ENCODE measurements around the gene ANXA2R.

The ANXA2R gene

GRCh38 chr5:42994555-42995359 is 45.4 kb downstream of the ANXA2R start:
- H3K9me3 ChIP-seq (ENCODE audit: insufficient read depth, low read depth, low read length), result no peaks in the 10 kb centered on the region
- peak overlapping the region; percentile 92 for H3K4me2 ChIP-seq (ENCODE audit: low read depth, low read length, poor library complexity, severe bottlenecking)
- TF ChIP-seq EZH2phosphoT487 (IDR thresholded peaks at IDR 0.05; ENCODE audit: borderline replicate concordance), result no peak
- TF ChIP-seq, protein P1, sequence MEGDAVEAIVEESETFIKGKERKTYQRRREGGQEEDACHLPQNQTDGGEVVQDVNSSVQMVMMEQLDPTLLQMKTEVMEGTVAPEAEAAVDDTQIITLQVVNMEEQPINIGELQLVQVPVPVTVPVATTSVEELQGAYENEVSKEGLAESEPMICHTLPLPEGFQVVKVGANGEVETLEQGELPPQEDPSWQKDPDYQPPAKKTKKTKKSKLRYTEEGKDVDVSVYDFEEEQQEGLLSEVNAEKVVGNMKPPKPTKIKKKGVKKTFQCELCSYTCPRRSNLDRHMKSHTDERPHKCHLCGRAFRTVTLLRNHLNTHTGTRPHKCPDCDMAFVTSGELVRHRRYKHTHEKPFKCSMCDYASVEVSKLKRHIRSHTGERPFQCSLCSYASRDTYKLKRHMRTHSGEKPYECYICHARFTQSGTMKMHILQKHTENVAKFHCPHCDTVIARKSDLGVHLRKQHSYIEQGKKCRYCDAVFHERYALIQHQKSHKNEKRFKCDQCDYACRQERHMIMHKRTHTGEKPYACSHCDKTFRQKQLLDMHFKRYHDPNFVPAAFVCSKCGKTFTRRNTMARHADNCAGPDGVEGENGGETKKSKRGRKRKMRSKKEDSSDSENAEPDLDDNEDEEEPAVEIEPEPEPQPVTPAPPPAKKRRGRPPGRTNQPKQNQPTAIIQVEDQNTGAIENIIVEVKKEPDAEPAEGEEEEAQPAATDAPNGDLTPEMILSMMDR (conservative IDR thresholded peaks at IDR 0.05; ENCODE audit: low read length), result peak; percentile 75
- H4K20me1 ChIP-seq (ENCODE audit: insufficient read depth, low read length, poor library complexity, severe bottlenecking), result no peaks in the 10 kb centered on the region
- peak overlapping the region; percentile 99 for H3K9ac ChIP-seq (ENCODE audit: low read depth, low read length, poor library complexity, severe bottlenecking)
- H3K4me3 ChIP-seq (ENCODE audit: low read length, poor library complexity, severe bottlenecking), result peak overlapping the region; percentile 87
- H3K9me2 ChIP-seq (replicated peaks; ENCODE audit: low read depth, low read length), result no peaks in the 10 kb centered on the region
- peaks cover 77% of the 10 kb centered on the region for H3K79me2 ChIP-seq (ENCODE audit: insufficient read depth, low read length)
- H3F3A ChIP-seq (ENCODE audit: low read depth), result peaks cover 22% of the 10 kb centered on the region; the same call in 1 of the 2 replicates
- peaks cover 43% of the 10 kb centered on the region for H3K4me1 ChIP-seq (ENCODE audit: insufficient read depth, low read length, poor library complexity, severe bottlenecking)
- H2AFZ ChIP-seq (ENCODE audit: low read length), result 0 out of 2 replicates have a peak overlapping the region, but pooled peaks have one; percentile 2
- H3K36me3 ChIP-seq (ENCODE audit: insufficient read depth, low read length), result no peaks in the 10 kb centered on the region
- H3K27me3 ChIP-seq (ENCODE audit: insufficient read depth, low read length, poor library complexity, severe bottlenecking), result no peaks in the 10 kb centered on the region

GRCh38 chr5:42994246-42994554 is 45.9 kb downstream of the ANXA2R start:
- H4K20me1 ChIP-seq (ENCODE audit: insufficient read depth, low read length, poor library complexity, severe bottlenecking), result no peaks in the 10 kb centered on the region
- H3K27me3 ChIP-seq (ENCODE audit: insufficient read depth, low read length, poor library complexity, severe bottlenecking), result no peaks in the 10 kb centered on the region
- H3K9me2 ChIP-seq (replicated peaks; ENCODE audit: low read depth, low read length), result no peaks in the 10 kb centered on the region
- H3K9me3 ChIP-seq (ENCODE audit: insufficient read depth, low read depth, low read length), result no peaks in the 10 kb centered on the region
- H3K79me2 ChIP-seq (ENCODE audit: insufficient read depth, low read length), result peaks cover 82% of the 10 kb centered on the region
- no peak overlapping the region for H2AFZ ChIP-seq (ENCODE audit: low read length)
- H3F3A ChIP-seq (ENCODE audit: low read depth), result peaks cover 22% of the 10 kb centered on the region; the same call in 1 of the 2 replicates
- peak overlapping the region; percentile 99 for H3K9ac ChIP-seq (ENCODE audit: low read depth, low read length, poor library complexity, severe bottlenecking)
- peak overlapping the region; percentile 87 for H3K4me3 ChIP-seq (ENCODE audit: low read length, poor library complexity, severe bottlenecking)
- H3K4me2 ChIP-seq (ENCODE audit: low read depth, low read length, poor library complexity, severe bottlenecking), result peak overlapping the region; percentile 92
- H3K4me1 ChIP-seq (ENCODE audit: insufficient read depth, low read length, poor library complexity, severe bottlenecking), result peaks cover 43% of the 10 kb centered on the region
- H3K36me3 ChIP-seq (ENCODE audit: insufficient read depth, low read length), result no peaks in the 10 kb centered on the region
- TF ChIP-seq EZH2phosphoT487 (IDR thresholded peaks at IDR 0.05; ENCODE audit: borderline replicate concordance), result no peak
- TF ChIP-seq, protein P1 (conservative IDR thresholded peaks at IDR 0.05; ENCODE audit: low read length), result no peak

GRCh38 chr5:42993516-42994245 is 46.4 kb downstream of the ANXA2R start:
- no peak overlapping the region for H2AFZ ChIP-seq (ENCODE audit: low read length)
- H3K4me1 ChIP-seq (ENCODE audit: insufficient read depth, low read length, poor library complexity, severe bottlenecking), result peaks cover 43% of the 10 kb centered on the region
- no peaks in the 10 kb centered on the region for H4K20me1 ChIP-seq (ENCODE audit: insufficient read depth, low read length, poor library complexity, severe bottlenecking)
- peak overlapping the region; percentile 99 for H3K9ac ChIP-seq (ENCODE audit: low read depth, low read length, poor library complexity, severe bottlenecking)
- peaks cover 22% of the 10 kb centered on the region; the same call in 1 of the 2 replicates for H3F3A ChIP-seq (ENCODE audit: low read depth)
- no peaks in the 10 kb centered on the region; the same call in 1 of the 2 replicates for H3K9me3 ChIP-seq (ENCODE audit: insufficient read depth, low read depth, low read length)
- TF ChIP-seq EZH2phosphoT487 (IDR thresholded peaks at IDR 0.05; ENCODE audit: borderline replicate concordance), result no peak
- TF ChIP-seq, protein P1 (conservative IDR thresholded peaks at IDR 0.05; ENCODE audit: low read length), result no peak
- no peaks in the 10 kb centered on the region for H3K36me3 ChIP-seq (ENCODE audit: insufficient read depth, low read length)
- peak overlapping the region; percentile 92 for H3K4me2 ChIP-seq (ENCODE audit: low read depth, low read length, poor library complexity, severe bottlenecking)
- no peaks in the 10 kb centered on the region for H3K27me3 ChIP-seq (ENCODE audit: insufficient read depth, low read length, poor library complexity, severe bottlenecking)
- peaks cover 84% of the 10 kb centered on the region for H3K79me2 ChIP-seq (ENCODE audit: insufficient read depth, low read length)
- H3K9me2 ChIP-seq (replicated peaks; ENCODE audit: low read depth, low read length), result no peaks in the 10 kb centered on the region
- H3K4me3 ChIP-seq (ENCODE audit: low read length, poor library complexity, severe bottlenecking), result peak overlapping the region; percentile 87
